ENCODE results near the gene RGS7.
"Not testable (repeated sequence)": the region's sequence is repeated elsewhere in the genome, so short reads cannot be mapped to it uniquely, and the experiment has no call there.

RGS7 gene

DNA sequence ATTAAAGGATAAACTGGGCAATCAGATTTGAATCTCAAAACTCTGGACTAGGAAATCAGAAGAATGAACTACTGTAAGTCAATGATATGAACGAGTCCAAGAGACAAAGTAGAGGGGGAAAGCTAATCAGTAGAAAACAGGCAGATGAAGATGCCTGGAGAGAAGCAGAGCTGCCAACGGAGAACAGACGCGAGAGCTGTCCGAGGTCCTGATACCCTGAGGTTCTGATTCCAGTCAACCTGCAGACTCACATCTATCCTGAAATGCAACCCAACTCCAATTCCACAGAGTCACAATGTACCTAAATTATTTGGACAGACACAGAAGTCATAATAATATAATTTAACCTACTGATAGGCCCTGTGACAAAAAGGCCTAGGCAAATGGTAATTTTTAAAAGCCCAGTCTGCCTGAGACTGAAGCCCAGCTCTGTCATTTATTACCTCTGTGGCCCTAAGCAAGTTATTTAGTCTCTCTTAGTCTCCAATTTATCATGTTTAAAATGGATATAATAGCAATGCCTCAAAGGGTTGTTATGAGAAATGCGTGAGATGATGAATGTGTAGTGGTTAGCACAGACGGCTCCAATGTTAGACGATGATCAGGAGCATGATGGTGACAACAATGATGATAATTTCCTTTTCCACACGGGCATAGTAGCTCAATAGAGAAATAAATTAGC lies 33.4 kb downstream of the RGS7 start:
- peaks cover 4 to 21% of the 10 kb centered on the region in 2 donors for H3K9me3 Mint-ChIP-seq
- no peak for DNase-seq
- ATAC-seq (replicated peaks), result no peak
- H3K27me3 Mint-ChIP-seq, result no peaks in the 10 kb centered on the region
- no peak overlapping the region for H3K27ac Mint-ChIP-seq
- no peaks in the 10 kb centered on the region for H3K4me1 Mint-ChIP-seq (ENCODE audit: low read depth in 2 of 2)
- no peak overlapping the region for H3K4me3 Mint-ChIP-seq
- no peaks in the 10 kb centered on the region for H3K36me3 Mint-ChIP-seq (ENCODE audit: insufficient read depth)

DNA sequence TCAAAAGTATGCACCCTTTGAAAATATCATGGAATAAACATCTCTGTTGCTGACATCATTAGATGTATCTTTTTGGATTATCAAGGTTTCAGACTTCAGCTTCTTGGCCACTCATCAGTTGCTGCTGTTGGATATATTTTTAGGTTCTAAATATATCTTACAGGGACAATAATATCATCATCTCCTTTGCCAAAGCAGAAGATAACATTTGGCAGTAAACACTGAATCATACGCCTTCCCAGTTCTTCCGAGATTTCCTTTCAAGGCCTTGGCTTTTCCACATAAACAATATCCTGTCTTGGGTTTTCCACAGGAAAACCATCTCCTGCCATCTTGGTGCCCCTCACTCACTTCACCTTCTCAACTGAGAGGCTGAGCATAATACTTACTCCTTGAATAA lies 39.3 kb downstream of the RGS7 start:
- Mint-ChIP-seq H3K4me1 (ENCODE audit: low read depth in 2 of 2) (no peaks in the 10 kb centered on the region), H3K4me3 (no peak overlapping the region)

DNA sequence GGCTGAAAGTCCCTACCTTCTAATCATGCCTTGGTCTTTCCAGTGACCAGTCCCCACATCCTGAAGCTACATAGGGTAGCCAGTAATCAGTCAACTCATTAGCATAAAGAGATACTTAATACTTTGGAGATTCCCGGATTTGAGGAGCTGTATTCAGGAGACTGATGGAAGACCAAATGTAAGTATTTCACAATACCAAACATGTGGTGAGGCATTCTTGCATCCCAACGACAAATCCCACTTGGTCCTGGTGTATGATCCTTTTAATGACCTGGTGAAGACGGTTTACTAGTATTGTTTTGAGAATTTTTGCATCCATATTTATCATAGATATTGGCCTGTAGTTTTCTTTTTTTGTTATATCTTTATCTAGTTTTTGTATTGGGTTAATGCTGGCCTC lies 40.6 kb downstream of the RGS7 start:
- Mint-ChIP-seq H3K27me3 (no peaks in the 10 kb centered on the region), H3K27ac (no peak overlapping the region), H3K9me3 (peaks cover 0 to 7% of the 10 kb centered on the region in 2 donors), H3K4me3 (no peak overlapping the region), H3K36me3 (ENCODE audit: insufficient read depth) (no peaks in the 10 kb centered on the region), H3K4me1 (ENCODE audit: low read depth in 2 of 2) (no peaks in the 10 kb centered on the region)
- DNase-seq (no peak), ATAC-seq (replicated peaks) (no peak)

More for the DNA sequence above, 39.3 kb downstream of the RGS7 start:
- H3K9me3 Mint-ChIP-seq, result peaks cover 7 to 8% of the 10 kb centered on the region in 2 donors
- no peak for DNase-seq
- no peaks in the 10 kb centered on the region for H3K36me3 Mint-ChIP-seq (ENCODE audit: insufficient read depth)
- no peak for ATAC-seq (replicated peaks)
- no peak overlapping the region for H3K27ac Mint-ChIP-seq
- H3K27me3 Mint-ChIP-seq, result no peaks in the 10 kb centered on the region

DNA sequence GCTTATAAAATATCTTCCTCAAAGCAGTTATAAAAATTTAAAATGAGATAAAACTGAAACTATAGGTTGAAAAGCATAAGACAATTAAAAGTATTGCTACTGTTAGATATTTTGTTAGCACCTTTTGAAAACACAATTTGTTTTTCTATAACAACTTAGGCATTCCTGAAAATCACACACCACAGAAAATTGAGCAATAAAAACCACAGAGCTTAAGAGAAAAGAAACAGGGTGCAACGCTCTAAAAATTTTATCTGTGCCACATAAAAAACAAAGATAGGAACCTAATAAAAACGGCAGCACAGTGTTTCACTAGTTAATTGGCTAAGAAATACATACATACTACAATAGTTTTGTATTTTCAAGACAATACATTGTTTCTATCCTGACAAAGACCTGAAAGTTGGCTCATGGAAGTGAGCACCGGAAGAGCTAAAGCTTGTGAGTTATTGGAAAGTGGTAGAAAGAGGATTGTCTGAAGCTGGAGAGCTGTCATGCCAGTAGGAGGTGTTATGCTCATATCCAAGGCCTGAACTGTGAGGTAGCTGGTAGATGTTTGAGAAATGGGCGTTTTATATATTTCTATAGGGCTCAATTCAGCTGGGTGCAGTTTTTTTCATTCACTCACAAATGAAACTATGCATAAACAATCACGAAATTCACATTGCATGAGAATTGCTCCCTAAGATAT lies 45.8 kb downstream of the RGS7 start:
- H3K27me3 Mint-ChIP-seq, result no peaks in the 10 kb centered on the region
- DNase-seq, result no peak
- no peaks in the 10 kb centered on the region for H3K4me1 Mint-ChIP-seq (ENCODE audit: low read depth in 2 of 2)
- H3K9me3 Mint-ChIP-seq, result peaks cover 7% of the 10 kb centered on the region in 2 donors
- no peak for ATAC-seq (replicated peaks)
- no peak overlapping the region for H3K4me3 Mint-ChIP-seq
- H3K36me3 Mint-ChIP-seq (ENCODE audit: insufficient read depth), result no peaks in the 10 kb centered on the region
- no peak overlapping the region for H3K27ac Mint-ChIP-seq

DNA sequence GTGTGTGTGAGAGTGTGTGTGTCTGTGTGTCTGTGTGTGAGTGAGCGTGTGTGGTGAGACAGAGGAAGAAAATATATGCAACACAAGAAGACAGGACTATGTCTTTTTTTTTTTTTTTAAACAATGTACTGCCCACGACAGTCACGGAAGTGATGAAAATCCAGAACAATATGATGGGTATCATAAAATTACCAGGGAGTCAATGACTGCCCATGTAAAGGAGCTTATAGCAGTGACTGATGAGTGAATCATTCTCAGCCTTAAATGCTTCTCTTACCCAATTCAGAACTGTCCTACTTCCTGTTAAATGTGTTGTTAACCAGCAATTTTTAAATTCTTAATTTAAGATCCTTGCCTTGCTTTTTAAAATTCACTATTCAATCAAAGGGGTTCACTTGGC lies 46.6 kb downstream of the RGS7 start:
- no peak for DNase-seq
- no peaks in the 10 kb centered on the region for H3K27me3 Mint-ChIP-seq
- ATAC-seq (replicated peaks), result no peak
- no peaks in the 10 kb centered on the region for H3K4me1 Mint-ChIP-seq (ENCODE audit: low read depth in 2 of 2)
- H3K27ac Mint-ChIP-seq, result no peak overlapping the region
- no peaks in the 10 kb centered on the region for H3K36me3 Mint-ChIP-seq (ENCODE audit: insufficient read depth)
- no peak overlapping the region for H3K4me3 Mint-ChIP-seq
- H3K9me3 Mint-ChIP-seq, result peaks cover 7% of the 10 kb centered on the region in 2 donors

DNA sequence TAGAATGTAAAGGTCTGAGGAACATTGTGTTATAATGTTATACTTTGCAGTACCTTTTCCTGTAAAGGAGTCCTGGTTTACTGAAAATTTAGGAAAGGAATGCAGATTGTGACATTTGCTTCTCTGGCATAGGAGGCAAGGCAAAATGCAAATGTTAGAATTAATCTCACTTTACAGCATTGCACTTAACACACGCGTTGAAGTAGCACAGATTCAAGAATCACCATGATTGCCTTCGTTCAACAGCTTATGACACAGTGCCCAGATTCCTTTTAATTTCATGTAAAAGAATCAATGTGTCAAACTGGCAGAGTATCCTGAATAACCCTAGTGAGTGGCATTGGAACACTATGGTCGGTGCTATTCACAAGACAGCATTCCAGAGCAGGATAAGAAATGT lies 47.4 kb downstream of the RGS7 start:
- no peak for ATAC-seq (replicated peaks)
- Mint-ChIP-seq H3K27me3 (no peaks in the 10 kb centered on the region), H3K9me3 (peaks cover 7% of the 10 kb centered on the region in 2 donors), H3K4me1 (ENCODE audit: low read depth in 2 of 2) (no peaks in the 10 kb centered on the region), H3K27ac (no peak overlapping the region), H3K4me3 (no peak overlapping the region), H3K36me3 (ENCODE audit: insufficient read depth) (no peaks in the 10 kb centered on the region)
- no peak for DNase-seq

DNA sequence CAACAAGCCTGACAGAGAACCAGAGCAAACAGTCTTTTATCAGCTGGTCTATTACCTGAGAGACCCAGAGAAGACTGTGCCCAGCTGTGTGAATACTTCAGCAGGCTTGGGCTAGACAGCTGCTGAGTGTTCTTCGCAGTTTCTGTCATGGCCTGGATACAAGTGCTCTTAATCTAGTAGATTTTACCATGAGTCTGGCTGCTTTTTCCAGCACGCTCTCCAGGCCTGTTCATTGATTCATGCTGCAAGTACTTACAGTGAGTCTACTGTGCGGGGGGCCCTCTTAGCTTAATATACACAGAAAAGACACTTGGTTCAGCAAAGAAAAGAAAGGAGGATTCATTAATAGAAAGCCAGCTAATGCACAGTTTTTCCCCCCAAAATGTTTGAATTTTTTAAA lies 48.5 kb downstream of the RGS7 start:
- no peak for DNase-seq
- Mint-ChIP-seq H3K27ac (no peak overlapping the region), H3K27me3 (no peaks in the 10 kb centered on the region), H3K4me1 (ENCODE audit: low read depth in 2 of 2) (no peaks in the 10 kb centered on the region), H3K36me3 (ENCODE audit: insufficient read depth) (no peaks in the 10 kb centered on the region), H3K4me3 (no peak overlapping the region), H3K9me3 (peaks cover 9 to 11% of the 10 kb centered on the region in 2 donors)
- no peak for ATAC-seq (replicated peaks)

DNA sequence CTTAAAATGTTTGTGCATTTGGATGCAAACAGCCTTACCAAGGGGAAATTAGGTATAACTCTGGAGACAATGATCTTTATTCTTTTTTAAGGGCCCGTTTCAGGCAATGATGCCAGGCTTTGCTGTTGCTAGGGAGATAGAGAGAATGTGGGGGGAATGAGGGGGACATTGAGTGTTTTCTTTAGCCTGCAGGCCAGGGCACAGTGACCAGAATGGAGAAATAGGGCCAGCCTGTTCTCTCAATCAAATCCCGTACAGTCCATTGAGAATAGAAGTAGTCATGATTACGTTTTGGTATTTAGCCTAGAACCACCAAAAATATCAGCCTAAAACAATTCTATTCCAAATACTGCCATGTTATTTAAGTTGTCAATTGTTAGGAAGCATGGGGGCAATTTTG lies 49.0 kb downstream of the RGS7 start:
- no peak overlapping the region for H3K4me3 Mint-ChIP-seq
- H3K9me3 Mint-ChIP-seq, result peaks cover 13 to 14% of the 10 kb centered on the region in 2 donors
- H3K27ac Mint-ChIP-seq, result no peak overlapping the region
- DNase-seq (no peak), ATAC-seq (replicated peaks) (no peak)
- no peaks in the 10 kb centered on the region for H3K4me1 Mint-ChIP-seq (ENCODE audit: low read depth in 2 of 2)
- H3K36me3 Mint-ChIP-seq (ENCODE audit: insufficient read depth), result no peaks in the 10 kb centered on the region
- H3K27me3 Mint-ChIP-seq, result no peaks in the 10 kb centered on the region

DNA sequence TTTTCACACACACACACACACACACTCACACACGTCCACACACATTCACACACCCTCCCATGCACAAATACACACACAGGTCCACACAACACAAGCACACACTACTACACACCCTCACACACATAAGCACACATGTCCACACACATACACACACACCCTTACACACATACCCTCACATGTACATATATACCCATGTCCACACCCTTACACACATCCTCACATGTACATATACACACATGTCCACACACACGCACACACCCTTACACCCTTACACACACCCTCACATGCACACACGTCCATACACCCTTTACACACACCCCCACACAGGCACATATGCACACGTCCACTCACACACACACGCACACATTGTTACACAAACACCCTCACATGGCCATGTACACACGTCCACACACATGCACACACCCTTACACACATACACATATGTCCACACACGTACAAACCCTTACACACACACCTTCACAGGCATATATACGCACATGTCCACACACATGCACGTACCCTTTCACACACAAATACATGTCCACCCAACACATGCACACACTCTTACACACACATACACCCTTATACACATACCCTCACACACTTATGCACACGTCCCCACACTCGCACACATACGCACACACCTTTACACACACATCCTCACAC lies 50.7 kb downstream of the RGS7 start:
- peaks cover 14 to 17% of the 10 kb centered on the region in 2 donors for H3K9me3 Mint-ChIP-seq
- no peaks in the 10 kb centered on the region for H3K36me3 Mint-ChIP-seq (ENCODE audit: insufficient read depth)
- no peaks in the 10 kb centered on the region for H3K4me1 Mint-ChIP-seq (ENCODE audit: low read depth in 2 of 2)
- H3K4me3 Mint-ChIP-seq, result no peak overlapping the region
- H3K27me3 Mint-ChIP-seq, result no peaks in the 10 kb centered on the region
- DNase-seq, result no peak
- no peak for ATAC-seq (replicated peaks)
- no peak overlapping the region for H3K27ac Mint-ChIP-seq

DNA sequence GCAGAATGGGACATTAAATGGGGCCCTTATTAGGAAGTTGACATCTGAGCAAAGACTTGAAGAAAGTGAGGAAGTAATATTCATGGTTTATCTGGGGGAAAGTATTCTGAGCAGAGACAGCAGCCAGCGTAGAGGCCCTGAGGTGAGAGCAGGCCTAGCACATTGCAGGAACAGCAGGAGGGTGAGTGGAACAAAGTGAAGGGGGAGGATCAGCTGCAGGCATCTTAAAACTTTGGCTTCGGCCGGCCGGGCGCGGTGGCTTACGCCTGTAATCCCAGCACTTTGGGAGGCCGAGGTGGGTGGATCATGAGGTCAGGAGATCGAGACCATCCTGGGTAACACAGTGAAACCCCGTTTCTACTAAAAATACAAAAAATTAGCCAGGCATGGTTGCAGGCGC lies 55.0 kb downstream of the RGS7 start:
- H3K27me3 Mint-ChIP-seq; H3K4me1 Mint-ChIP-seq (ENCODE audit: low read depth in 2 of 2); DNase-seq; H3K36me3 Mint-ChIP-seq (ENCODE audit: insufficient read depth); ATAC-seq (replicated peaks); H3K4me3 Mint-ChIP-seq; H3K27ac Mint-ChIP-seq: not testable (repeated sequence)
- peaks cover 7 to 13% of the 10 kb centered on the region in 2 donors for H3K9me3 Mint-ChIP-seq

DNA sequence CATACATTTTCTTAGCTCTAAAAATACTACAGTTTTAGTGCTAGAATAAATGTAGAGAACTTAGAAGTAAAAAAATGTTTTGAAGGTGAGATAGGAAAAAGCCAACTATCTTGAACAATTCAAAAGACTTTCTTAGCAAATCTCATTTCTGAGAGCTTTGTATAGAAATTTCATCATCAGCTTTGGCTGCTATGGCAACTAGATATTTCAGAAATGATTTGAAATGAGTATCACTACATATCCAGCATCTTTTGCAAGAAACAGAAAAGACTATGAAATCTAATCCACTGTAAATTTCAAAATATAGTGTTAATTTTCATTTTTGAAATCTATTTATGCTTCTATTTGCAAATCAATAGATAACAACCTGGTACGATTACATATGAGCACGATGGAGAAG lies 57.7 kb downstream of the RGS7 start:
- no peak for DNase-seq
- no peaks in the 10 kb centered on the region for H3K36me3 Mint-ChIP-seq (ENCODE audit: insufficient read depth)
- H3K4me1 Mint-ChIP-seq (ENCODE audit: low read depth in 2 of 2), result no peaks in the 10 kb centered on the region
- no peak overlapping the region for H3K27ac Mint-ChIP-seq
- no peaks in the 10 kb centered on the region for H3K27me3 Mint-ChIP-seq
- peaks cover 16 to 17% of the 10 kb centered on the region in 2 donors for H3K9me3 Mint-ChIP-seq
- H3K4me3 Mint-ChIP-seq, result no peak overlapping the region
- ATAC-seq (replicated peaks), result no peak

DNA sequence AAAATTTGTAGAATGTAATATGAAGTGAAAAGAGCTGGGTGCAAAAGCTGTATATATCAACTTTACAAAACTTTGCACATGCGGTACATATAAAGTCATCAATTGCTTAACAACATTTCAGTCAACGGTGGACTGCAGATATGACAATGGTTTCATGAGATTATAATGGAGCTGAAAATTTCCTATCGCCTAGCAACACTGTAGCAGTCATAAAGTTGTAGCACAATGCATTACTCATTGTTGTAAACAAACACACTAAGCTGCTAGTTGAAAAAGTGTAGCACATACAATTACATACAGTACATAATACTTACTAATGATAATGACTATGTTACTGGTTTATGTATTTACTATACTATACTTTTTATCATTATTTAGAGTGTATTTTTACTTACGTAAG lies 64.0 kb downstream of the RGS7 start:
- DNase-seq, result no peak

DNA sequence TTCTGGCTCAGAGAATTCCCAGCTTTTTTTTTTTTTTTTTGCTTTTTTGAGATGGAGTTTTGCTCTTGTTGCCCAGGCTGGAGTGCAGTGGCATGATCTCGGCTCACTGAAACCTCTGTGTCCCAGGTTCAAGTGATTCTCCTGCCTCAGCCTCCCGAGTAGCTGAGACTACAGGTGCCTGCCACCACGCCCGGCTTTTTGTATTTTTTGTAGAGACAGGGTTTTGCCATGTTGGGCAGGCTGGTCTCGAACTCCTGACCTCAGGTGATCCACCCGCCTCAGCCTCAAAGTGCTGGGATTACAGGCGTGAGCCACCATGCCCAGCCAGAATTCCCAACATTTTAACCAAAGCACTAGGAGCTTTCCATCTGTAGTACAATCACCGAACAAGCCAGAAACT lies 65.5 kb downstream of the RGS7 start:
- H3K4me1 Mint-ChIP-seq (ENCODE audit: low read depth in 2 of 2); DNase-seq; H3K4me3 Mint-ChIP-seq; H3K27me3 Mint-ChIP-seq; H3K27ac Mint-ChIP-seq; H3K36me3 Mint-ChIP-seq (ENCODE audit: insufficient read depth); ATAC-seq (replicated peaks): not testable (repeated sequence)
- H3K9me3 Mint-ChIP-seq, result peaks cover 16 to 39% of the 10 kb centered on the region in 2 donors

More for the DNA sequence above, 64.0 kb downstream of the RGS7 start:
- H3K27me3 Mint-ChIP-seq, result no peaks in the 10 kb centered on the region
- ATAC-seq (replicated peaks), result no peak
- H3K4me1 Mint-ChIP-seq (ENCODE audit: low read depth in 2 of 2), result no peaks in the 10 kb centered on the region
- no peak overlapping the region for H3K4me3 Mint-ChIP-seq
- no peaks in the 10 kb centered on the region for H3K36me3 Mint-ChIP-seq (ENCODE audit: insufficient read depth)
- H3K27ac Mint-ChIP-seq, result no peak overlapping the region
- H3K9me3 Mint-ChIP-seq, result peaks cover 15 to 29% of the 10 kb centered on the region in 2 donors

DNA sequence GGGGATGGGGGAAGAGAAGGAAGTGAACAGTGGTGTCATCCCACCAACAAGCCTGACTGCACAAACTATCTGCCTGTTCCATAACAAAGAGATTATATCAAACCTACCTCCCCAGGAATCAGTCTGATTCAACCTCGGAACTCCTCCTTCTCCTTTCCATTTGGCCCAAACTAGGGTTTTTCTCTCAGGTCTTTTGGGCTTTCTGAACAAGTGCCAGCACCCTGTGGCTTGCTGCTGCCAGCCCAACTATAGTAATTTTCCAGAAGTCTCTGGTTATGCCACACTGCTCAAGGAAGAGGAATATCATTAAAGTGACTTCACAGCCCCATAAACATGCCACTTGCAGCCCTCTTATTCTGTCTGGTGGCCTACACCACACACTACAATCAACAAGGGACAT lies 70.5 kb downstream of the RGS7 start:
- no peak overlapping the region for H3K27ac Mint-ChIP-seq
- no peaks in the 10 kb centered on the region for H3K4me1 Mint-ChIP-seq (ENCODE audit: low read depth in 2 of 2)
- ATAC-seq (replicated peaks), result no peak
- DNase-seq, result no peak
- peaks cover 10 to 42% of the 10 kb centered on the region in 2 donors for H3K9me3 Mint-ChIP-seq
- H3K27me3 Mint-ChIP-seq, result no peaks in the 10 kb centered on the region
- no peak overlapping the region for H3K4me3 Mint-ChIP-seq
- no peaks in the 10 kb centered on the region for H3K36me3 Mint-ChIP-seq (ENCODE audit: insufficient read depth)

Data from effector memory CD8-positive, alpha-beta T cell (primary cell).